NOMO-1 (cell line): ENCODE data around the gene C7orf25.

Source experiments
- DNase-seq, 2 experiments: peaks; one replicate each; lab custom pipeline; 2025; ENCODE audit not compliant: unreplicated experiment in 2 of 2; lab: John Stamatoyannopoulos, UW

The C7orf25 gene

GRCh38 chr7:42911454-42912447 lies at the start of gene C7orf25:
C7orf25 (minus strand) TSS chr7:42912070; CDS start chr7:42910900, 1,170 bp downstream.
- peak; percentile 87 to 93 for DNase-seq

GRCh38 chr7:42961170-42961569 lies 49.3 kb upstream of the C7orf25 start:
- no peak for DNase-seq

GRCh38 chr7:42960762-42961161 lies 48.9 kb upstream of the C7orf25 start:
- DNase-seq = no peak

- no peak for DNase-seq
Observed at GRCh38 chr7:42959549-42959948, 47.7 kb upstream of the C7orf25 start.

- no peak for DNase-seq
Observed at GRCh38 chr7:42956062-42956461, 44.2 kb upstream of the C7orf25 start.

GRCh38 chr7:42953994-42954393 lies 42.1 kb upstream of the C7orf25 start:
- no peak for DNase-seq

GRCh38 chr7:42952328-42952727 lies 40.5 kb upstream of the C7orf25 start:
- no peak for DNase-seq

GRCh38 chr7:42950417-42950816 lies 38.5 kb upstream of the C7orf25 start:
- DNase-seq = no peak

- no peak for DNase-seq
Observed at GRCh38 chr7:42947521-42947920, 35.7 kb upstream of the C7orf25 start.

GRCh38 chr7:42946627-42946950 lies 34.7 kb upstream of the C7orf25 start:
- DNase-seq = no peak

- DNase-seq = no peak
Observed at GRCh38 chr7:42945821-42946626, 34.2 kb upstream of the C7orf25 start.

GRCh38 chr7:42940985-42941847 lies 29.3 kb upstream of the C7orf25 start:
- DNase-seq = peak in 1 of 2 experiments; percentile 33

GRCh38 chr7:42939457-42940240 lies 27.8 kb upstream of the C7orf25 start:
- no peak for DNase-seq

- DNase-seq = no peak
Observed at GRCh38 chr7:42935861-42936260, 24.0 kb upstream of the C7orf25 start.

GRCh38 chr7:42934291-42934690 lies 22.4 kb upstream of the C7orf25 start:
- DNase-seq = no peak

GRCh38 chr7:42932811-42933591 lies 21.1 kb upstream of the C7orf25 start:
- DNase-seq = no peak

GRCh38 chr7:42931834-42932651 lies 20.2 kb upstream of the C7orf25 start, which contains the start of the genes MRPL32 and PSMA2:
MRPL32 (plus strand) TSS chr7:42932376; CDS start chr7:42932387, 11 bp downstream.
PSMA2 (minus strand) TSS chr7:42932174; CDS start chr7:42932158, 16 bp downstream.
- DNase-seq = peak; percentile 97 to 98

GRCh38 chr7:42931447-42931833 lies 19.6 kb upstream of the C7orf25 start:
- no peak for DNase-seq
